SKM-1 (cell line): ENCODE results near the gene ARMH1.
A peak's percentile ranks its signal among the peaks of the same experiment; 100 is the strongest.
"Not testable (repeated sequence)": the region's sequence is repeated elsewhere in the genome, so short reads cannot be mapped to it uniquely, and the experiment has no call there.

Experiments
- DNase-seq: peaks from one replicate; lab custom pipeline; 2025; ENCODE audit not compliant: unreplicated experiment; lab: John Stamatoyannopoulos, UW

Gene ARMH1

DNA sequence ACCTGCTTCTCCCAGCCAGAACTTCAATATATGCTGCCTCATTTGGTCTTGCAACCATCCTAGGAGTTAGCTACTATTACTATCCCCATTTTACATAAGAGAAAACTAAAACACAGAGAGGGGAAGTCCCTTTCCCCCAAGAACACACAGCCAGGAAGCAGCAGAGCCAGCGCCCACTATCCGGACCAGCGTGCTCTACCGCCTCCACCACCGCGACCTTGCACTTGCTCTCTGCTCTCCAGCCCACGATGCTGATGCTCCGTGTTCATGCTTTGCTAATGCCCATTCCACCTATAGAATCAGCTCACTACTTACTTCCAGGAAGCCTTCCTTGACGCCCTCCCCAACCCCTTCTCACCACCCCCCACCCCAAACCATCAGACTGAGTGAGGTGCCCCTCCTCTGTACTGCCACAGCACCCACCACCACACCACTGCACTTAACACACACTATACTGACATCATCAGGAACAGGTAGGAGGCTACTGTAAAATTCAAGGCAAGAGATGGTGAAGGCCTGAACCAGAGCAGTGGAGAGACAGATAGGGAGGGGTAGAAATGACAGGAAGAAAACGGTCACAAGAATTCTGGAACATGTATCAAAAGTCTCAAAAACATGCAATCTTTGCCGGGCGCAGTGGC is 9.7 kb upstream of the ARMH1 start:
- no peak for DNase-seq

DNA sequence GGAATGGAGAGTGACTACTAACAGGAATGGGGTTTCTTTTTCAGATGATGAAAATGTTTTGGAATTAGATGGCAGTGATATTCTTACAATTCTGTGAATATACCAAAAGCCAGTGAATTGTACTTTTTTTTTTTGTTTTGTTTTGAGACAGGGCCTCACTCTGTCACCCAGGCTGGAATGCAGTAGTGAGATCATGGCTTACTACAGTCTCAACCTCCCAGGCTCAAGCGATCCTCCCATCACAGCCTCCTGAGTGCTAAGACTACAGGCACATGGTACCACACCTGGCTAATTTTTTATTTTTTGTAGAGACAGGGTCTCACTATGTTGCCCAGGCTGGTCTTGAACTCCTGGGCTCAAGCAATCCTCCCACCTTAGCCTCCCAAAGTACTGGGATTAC is 7.8 kb upstream of the ARMH1 start:
- DNase-seq = not testable (repeated sequence)

DNA sequence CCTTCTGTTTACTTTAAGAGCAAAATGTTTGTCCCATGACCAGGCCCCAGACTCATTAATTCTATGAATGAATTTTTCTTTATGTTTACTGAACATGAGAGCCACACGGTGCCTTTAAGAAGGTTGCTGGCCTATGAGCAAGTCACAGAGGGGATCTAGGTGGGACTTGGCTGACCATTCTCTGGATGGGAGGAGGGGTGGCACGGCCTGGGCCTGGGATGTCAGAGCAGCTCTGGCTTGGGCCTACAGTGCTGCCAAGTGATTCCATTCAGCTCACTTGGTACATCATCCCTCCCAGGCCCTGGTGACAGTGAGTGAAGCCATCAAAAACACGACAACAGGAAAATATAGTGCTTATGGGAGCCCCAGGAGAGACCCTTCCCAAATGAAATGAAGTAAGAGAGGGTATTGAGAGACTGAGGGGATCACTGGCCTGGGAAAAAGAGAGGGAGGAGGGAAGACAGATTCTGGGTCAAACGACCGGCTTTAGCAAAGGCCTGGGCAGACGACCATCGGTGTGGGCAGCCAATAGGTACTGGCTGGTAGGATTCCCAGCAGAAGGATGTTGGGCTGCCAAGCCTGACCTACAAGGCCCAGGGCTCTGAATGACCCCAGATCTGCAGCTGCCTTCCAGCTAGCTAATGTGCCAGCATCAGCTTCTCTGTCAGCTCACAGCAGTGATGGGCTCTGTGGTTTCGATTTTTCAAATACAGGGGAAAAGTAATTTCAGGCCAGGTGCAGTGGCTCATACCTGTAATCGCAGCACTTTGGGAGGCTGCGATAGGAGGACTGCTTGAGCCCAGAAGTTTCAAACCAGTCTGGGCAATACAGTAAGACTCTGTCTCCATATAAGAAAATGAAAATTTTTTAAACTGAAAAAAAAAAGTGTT is 3.5 kb upstream of the ARMH1 start:
- DNase-seq = no peak

DNA sequence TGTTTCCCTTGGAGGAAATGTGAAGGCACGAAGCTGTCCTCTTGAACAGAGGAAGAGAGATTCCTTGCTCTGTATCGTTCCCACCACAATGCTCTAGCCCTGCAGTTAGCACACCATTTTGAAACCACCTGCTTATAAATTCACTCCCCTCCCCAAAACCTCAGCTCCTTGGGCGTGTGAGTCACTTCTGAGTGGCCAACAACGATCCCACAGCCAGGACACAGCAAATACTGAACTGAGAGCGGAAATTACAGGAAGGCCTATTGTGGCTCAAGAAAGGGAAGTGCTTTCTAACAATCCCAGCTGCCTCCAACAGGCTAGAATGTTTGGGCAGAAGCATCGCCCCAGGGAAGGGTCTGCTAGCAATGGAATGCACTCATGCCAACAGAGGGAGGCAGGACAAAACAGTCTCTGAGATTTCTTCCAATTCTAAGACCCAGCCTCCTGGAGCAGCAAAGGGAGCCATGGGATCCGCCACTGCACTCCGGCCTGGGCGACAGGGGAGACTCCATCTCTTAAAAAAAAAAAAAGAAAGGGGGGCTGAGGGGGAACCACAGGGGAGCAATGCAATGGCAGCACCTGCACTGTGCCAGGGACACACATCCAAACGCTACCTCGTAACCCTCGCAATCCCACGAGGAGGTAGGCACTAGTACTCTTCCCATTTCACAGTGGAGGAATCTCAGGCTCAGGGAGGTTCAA is 2.1 kb upstream of the ARMH1 start:
- peak; percentile 92 for DNase-seq

DNA sequence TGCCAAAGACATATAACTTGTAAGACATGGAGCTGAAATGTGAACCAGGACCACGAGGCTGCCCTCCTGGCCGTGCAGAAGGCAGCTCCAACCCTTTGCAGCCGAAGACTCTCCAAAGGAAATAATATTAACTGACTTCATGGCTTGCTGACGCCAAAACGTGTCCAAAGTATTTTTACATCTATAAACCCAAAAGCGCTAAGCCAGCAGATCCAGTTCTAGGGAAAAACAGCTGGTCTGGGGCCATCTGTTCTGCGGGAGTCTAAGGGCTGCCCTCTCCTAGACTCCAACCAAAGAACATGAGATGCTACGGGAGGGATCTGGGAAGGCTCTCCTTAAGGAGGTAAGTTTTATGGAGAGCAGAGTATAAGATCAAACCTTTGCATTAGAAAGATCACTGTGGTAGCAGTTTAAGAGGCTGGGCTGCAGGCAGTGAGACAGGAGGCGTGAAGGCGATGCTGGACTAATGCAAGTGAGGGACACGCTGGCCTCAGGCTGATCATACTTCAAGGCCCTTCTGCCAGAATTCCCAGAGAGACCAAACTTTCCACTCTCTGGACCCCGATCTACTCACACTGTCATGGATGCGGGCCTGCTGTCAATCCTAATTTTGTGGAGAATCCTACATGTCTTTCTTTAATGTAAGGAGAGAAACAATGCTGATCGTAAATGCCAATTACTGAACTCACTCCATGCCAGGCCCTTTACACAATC is 1.4 kb upstream of the ARMH1 start:
- DNase-seq = no peak

- no peak for DNase-seq
Measured at GRCh38 chr1:44673675-44674112, 820 bp upstream of the ARMH1 start.

DNA sequence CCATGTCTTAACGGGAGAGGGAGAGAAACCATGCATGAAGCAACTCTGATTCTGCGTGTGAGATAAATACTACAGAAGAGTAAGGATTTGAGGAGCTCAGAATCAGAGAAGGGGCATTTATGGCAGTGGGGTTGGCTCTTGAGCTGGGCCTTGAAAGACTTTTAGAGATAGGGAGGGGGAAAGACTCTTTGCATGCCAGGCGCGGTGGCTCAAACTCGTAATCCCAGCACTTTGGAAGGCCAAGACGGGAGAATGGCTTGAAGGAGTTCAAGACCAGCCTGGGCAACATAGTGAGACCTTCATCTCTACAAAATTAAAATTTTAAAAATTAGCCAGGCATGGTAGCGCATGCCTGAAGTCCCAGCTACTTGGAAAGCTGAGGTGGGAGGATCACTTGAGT is 672 bp downstream of the ARMH1 start:
- DNase-seq = no peak

DNA sequence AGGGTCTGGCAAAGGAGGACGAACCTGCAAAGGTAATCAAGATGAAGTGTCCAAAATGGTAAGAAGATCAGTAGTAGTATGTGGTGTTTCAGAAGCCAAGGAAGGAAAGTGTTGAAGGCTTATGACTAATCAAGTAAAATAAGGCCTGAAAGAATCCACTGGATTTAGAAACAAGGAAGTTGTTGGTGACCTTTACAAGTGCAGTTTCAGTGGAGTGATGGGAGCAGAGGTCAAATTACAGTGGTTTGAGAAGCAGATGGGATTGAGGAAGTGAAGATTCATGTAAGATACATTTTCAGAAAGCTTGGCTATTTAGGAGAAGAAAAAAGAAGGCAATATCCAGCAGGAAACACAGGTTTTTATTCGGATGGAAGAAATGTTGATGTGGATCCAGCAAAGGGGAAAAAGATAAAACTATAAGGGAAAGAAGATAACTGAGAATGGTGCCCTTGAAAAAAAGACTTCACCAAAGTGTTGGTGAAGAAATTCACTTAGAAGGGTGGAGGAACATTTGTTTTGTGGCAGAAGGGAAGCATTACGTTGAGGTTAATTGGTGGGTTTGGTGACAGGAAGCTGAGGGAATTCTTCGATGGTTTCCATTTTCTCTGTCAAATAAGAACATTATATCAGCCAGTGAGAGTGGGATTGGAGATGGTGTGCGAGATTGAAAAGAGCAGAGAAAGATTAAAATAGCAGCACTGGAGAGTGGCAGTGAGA is 2.1 kb downstream of the ARMH1 start:
- DNase-seq = peak; percentile 81

- peak; percentile 10 for DNase-seq
Measured at GRCh38 chr1:44677201-44677766, 2.8 kb downstream of the ARMH1 start.

- no peak for DNase-seq
Measured at GRCh38 chr1:44678120-44678519, 3.6 kb downstream of the ARMH1 start.

GRCh38 chr1:44678626-44679025 is 4.1 kb downstream of the ARMH1 start:
- DNase-seq = no peak

- no peak for DNase-seq
Measured at GRCh38 chr1:44679468-44679867, 5.0 kb downstream of the ARMH1 start.

GRCh38 chr1:44681905-44682882 is 7.7 kb downstream of the ARMH1 start:
- no peak for DNase-seq

DNA sequence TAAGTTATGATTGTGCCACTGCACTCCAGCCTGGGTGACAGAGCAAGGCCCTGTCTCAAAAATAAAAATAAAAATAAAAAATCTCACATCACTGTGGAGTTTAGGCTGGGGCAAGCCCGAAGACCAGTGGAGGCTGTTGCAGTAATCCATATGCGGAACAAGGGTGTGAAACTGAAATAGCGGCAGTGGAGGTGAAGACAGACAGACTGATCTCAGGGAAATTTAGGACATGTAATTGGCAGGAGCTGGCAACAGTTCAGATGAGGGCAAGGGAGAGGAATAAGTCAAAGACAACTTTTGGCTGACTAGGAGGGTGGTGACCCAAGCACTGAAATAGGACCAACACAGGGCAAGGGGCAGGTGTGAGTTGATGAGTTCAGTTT is 8.4 kb downstream of the ARMH1 start:
- DNase-seq = no peak

GRCh38 chr1:44684525-44684924 is 10.0 kb downstream of the ARMH1 start:
- DNase-seq = no peak

- no peak for DNase-seq
Measured at GRCh38 chr1:44685218-44685617, 10.7 kb downstream of the ARMH1 start.

DNA sequence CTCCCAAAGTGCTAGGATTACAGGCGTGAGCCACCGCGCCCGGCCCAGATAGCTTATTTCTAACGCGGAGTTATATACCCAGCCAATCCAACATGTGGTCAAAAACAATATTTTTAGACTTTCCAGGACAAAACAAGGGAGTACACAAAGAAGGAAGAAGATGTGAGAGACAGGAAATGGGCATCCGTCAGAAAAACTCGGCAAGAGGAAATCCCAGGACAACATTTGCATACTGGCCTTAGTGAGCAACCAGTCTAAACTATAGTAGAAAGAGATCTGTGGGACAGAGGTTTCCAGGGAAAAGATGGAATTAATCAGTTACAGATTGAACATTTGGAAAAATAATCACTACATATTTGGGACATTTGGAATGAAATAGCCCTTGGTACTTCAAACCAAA is 11.4 kb downstream of the ARMH1 start:
- no peak for DNase-seq

- no peak for DNase-seq
Measured at GRCh38 chr1:44688760-44689446, 14.4 kb downstream of the ARMH1 start.

DNA sequence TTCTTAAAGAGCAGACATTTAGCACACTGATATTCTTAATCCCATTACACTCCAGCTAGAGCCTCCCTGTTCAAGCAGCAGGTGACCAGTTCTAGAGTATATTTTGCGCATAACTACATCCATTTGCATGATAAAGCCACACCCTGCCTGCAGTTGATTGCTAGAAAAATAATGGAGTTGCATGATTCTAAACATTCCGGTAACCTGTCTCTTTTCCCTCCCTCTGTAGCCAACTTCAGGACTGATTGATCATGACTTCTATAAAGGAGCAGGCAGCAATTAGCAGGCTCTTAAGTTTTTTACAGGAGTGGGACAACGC is 14.9 kb downstream of the ARMH1 start:
- DNase-seq = no peak
